ENCODE results near the gene SPRED3. TPM values are rescaled to one million over a fixed set of nuclear protein-coding genes. Genes with fewer than 3 reads are reported as not detected.

Gene SPRED3
- total RNA-seq, 2 experiments from 2014 or later = 0.09 to 3.0 TPM

- no peaks in the 10 kb centered on the region for H3K9me3 ChIP-seq (ENCODE audit: low read length)
- H3K4me3 ChIP-seq (ENCODE audit: low read depth, low read length, poor library complexity, severe bottlenecking) = no peak overlapping the region
- no peak overlapping the region for H3K4me2 ChIP-seq (ENCODE audit: low read length)
- ChIA-PET POLR2A (interaction anchor here (0.7 kb wide), 1 partner anchor 145 kb away, joined by 3 read pairs; no protein-coding TSS in a partner anchor), CTCF (ENCODE audit: unreplicated experiment) (no interaction called here)
- H4K20me1 ChIP-seq (ENCODE audit: insufficient read depth, low read length) = no peaks in the 10 kb centered on the region
- no peaks in the 10 kb centered on the region for H3K9me2 ChIP-seq (ENCODE audit: insufficient read depth, low read length)
- TF ChIP-seq EZH2phosphoT487 (IDR thresholded peaks at IDR 0.05; ENCODE audit: borderline replicate concordance, low read depth, low read length) (no peak), CTCF (conservative IDR thresholded peaks at IDR 0.05; ENCODE audit: low read length) (no peak)
- no TSS peak for BruUV-seq (replicated peaks)
- H3K36me3 ChIP-seq (ENCODE audit: insufficient read depth, low read length) = no peaks in the 10 kb centered on the region
- intact Hi-C loops (cut with micrococcal nuclease; ENCODE audit: unreplicated experiment) = no loop called here
- no peaks in the 10 kb centered on the region for H3K79me2 ChIP-seq (ENCODE audit: insufficient read depth, low read depth, low read length)
- H3K27ac ChIP-seq (ENCODE audit: low read depth, low read length, poor library complexity, severe bottlenecking) = no peak overlapping the region
- H3K4me1 ChIP-seq (ENCODE audit: insufficient read depth, low read length, poor library complexity, severe bottlenecking) = no peaks in the 10 kb centered on the region
- no peak for DNase-seq (ENCODE audit: low spot score)
- no peak overlapping the region for H2AFZ ChIP-seq (ENCODE audit: low read length)
Measured at GRCh38 chr19:38437917-38438316, 49.4 kb downstream of the SPRED3 start.

GRCh38 chr19:38440592-38440991, 52.1 kb downstream of the SPRED3 start:
- Histone ChIP-seq H3K79me2 (ENCODE audit: insufficient read depth, low read depth, low read length) (no peaks in the 10 kb centered on the region), H3K4me3 (ENCODE audit: low read depth, low read length, poor library complexity, severe bottlenecking) (no peak overlapping the region), H4K20me1 (ENCODE audit: insufficient read depth, low read length) (no peaks in the 10 kb centered on the region), H3K9me3 (ENCODE audit: low read length) (no peaks in the 10 kb centered on the region), H3K36me3 (ENCODE audit: insufficient read depth, low read length) (no peaks in the 10 kb centered on the region), H2AFZ (ENCODE audit: low read length) (no peak overlapping the region), H3K9me2 (ENCODE audit: insufficient read depth, low read length) (no peaks in the 10 kb centered on the region), H3K4me1 (ENCODE audit: insufficient read depth, low read length, poor library complexity, severe bottlenecking) (no peaks in the 10 kb centered on the region), H3K4me2 (ENCODE audit: low read length) (no peak overlapping the region), H3K27ac (ENCODE audit: low read depth, low read length, poor library complexity, severe bottlenecking) (no peak overlapping the region)
- CTCF ChIA-PET (ENCODE audit: unreplicated experiment) = no interaction called here
- no TSS peak for BruUV-seq (replicated peaks)
- no peak for TF ChIP-seq EZH2phosphoT487 (IDR thresholded peaks at IDR 0.05; ENCODE audit: borderline replicate concordance, low read depth, low read length)
- TF ChIP-seq CTCF (conservative IDR thresholded peaks at IDR 0.05; ENCODE audit: low read length) = no peak
- intact Hi-C loops (cut with micrococcal nuclease; ENCODE audit: unreplicated experiment) = no loop called here
- POLR2A ChIA-PET = no interaction called here
- DNase-seq (ENCODE audit: low spot score) = no peak

GRCh38 chr19:38441657-38442348, 53.3 kb downstream of the SPRED3 start:
- BruUV-seq (replicated peaks) = no TSS peak
- Histone ChIP-seq H3K27ac (ENCODE audit: low read depth, low read length, poor library complexity, severe bottlenecking) (no peak overlapping the region), H4K20me1 (ENCODE audit: insufficient read depth, low read length) (no peaks in the 10 kb centered on the region), H3K9me2 (ENCODE audit: insufficient read depth, low read length) (no peaks in the 10 kb centered on the region), H3K9me3 (ENCODE audit: low read length) (no peaks in the 10 kb centered on the region), H3K4me1 (ENCODE audit: insufficient read depth, low read length, poor library complexity, severe bottlenecking) (no peaks in the 10 kb centered on the region), H2AFZ (ENCODE audit: low read length) (no peak overlapping the region), H3K36me3 (ENCODE audit: insufficient read depth, low read length) (no peaks in the 10 kb centered on the region), H3K79me2 (ENCODE audit: insufficient read depth, low read depth, low read length) (no peaks in the 10 kb centered on the region), H3K4me3 (ENCODE audit: low read depth, low read length, poor library complexity, severe bottlenecking) (no peak overlapping the region), H3K4me2 (ENCODE audit: low read length) (no peak overlapping the region)
- DNase-seq (ENCODE audit: low spot score) = peak; percentile 11
- ChIA-PET CTCF (ENCODE audit: unreplicated experiment) (no interaction called here), POLR2A (no interaction called here)
- TF ChIP-seq CTCF (conservative IDR thresholded peaks at IDR 0.05; ENCODE audit: low read length) (peak; percentile 40), EZH2phosphoT487 (IDR thresholded peaks at IDR 0.05; ENCODE audit: borderline replicate concordance, low read depth, low read length) (no peak)
- intact Hi-C loops (cut with micrococcal nuclease; ENCODE audit: unreplicated experiment) = no loop called here

Data from OCI-LY7 (cell line).